Measurements from ENCODE around the gene CACNA1C.

DNA sequence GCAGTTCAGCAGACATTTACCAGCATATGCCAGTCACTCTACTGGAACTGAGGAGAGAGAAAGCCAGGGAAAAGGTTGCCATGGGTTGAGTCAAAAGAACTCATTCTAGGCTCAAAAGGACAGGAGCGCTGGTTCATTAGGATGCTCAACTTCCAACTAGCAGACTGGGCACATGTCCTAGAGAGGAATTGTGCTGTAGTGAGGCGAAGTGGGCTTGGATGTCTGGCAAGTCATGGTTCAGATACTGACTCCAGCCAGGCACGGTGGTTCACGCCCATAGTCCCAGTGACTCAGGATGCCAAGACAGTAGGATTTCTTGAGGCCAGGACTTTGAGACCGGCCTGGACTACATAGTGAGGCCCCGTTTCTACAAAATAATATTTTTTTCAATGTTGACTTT lies 281.5 kb downstream of the CACNA1C start:
- TF ChIP-seq EP300 (IDR thresholded peaks at IDR 0.05) (no peak), POLR2A (IDR thresholded peaks at IDR 0.05) (no peak)

Measured in suprapubic skin (tissue), 2 donors.